ENCODE data around the gene KNL1. TPM values are rescaled to one million over a fixed set of nuclear protein-coding genes. Genes with fewer than 3 reads are reported as not detected.

The KNL1 gene
- total RNA-seq, 1 donor from 2014 or later = 7.7 TPM

DNA sequence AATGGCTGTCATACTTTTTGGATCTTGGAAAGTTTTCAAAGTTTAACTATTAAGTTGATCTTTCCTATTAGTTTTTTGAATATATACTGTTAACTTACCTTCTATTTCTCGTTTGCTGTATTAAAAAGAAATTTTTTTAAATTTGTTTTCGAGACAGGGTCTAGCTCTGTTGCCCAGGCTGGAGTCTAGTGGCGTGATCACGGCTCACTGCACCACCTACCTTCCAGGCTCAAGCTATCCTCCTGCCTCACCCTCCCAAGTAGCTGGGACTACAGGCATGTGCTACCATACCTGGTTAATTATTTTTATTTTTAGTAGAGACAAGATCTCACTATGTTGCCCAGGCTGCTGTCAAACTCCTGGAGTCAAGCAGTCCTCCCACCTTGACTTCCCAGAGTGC is 4.6 kb downstream of the KNL1 start:
- ChIA-PET CTCF (interaction anchor here (1.4 kb wide), 1 partner anchor 261 kb away, joined by 4 read pairs; no protein-coding TSS in a partner anchor), POLR2A (interaction anchor here (1.4 kb wide), 1 partner anchor 9 kb away, joined by 4 read pairs; no protein-coding TSS in a partner anchor)
- TF ChIP-seq CTCF (IDR thresholded peaks at IDR 0.05) = no peak
- Mint-ChIP-seq H3K27me3 (peaks cover 1% of the 10 kb centered on the region), H3K4me1 (peaks cover 12% of the 10 kb centered on the region), H3K9me3 (no peaks in the 10 kb centered on the region), H3K27ac (no peak overlapping the region), H3K4me3 (no peak overlapping the region), H3K36me3 (ENCODE audit: low read depth) (peaks cover 10% of the 10 kb centered on the region)
- intact Hi-C loops (cut with micrococcal nuclease) = no loop called here
- DNase-seq (no peak), ATAC-seq (ENCODE audit: low read depth) (no peak)

GRCh38 chr15:40600956-40601355 is 6.9 kb downstream of the KNL1 start:
- intact Hi-C loops (cut with micrococcal nuclease) = no loop called here
- no peak overlapping the region for H3K27ac Mint-ChIP-seq
- DNase-seq (no peak), ATAC-seq (ENCODE audit: low read depth) (no peak)
- H3K36me3 Mint-ChIP-seq (ENCODE audit: low read depth) = no peaks in the 10 kb centered on the region
- H3K4me3 Mint-ChIP-seq = no peak overlapping the region
- no peak for TF ChIP-seq CTCF (IDR thresholded peaks at IDR 0.05)
- CTCF ChIA-PET = no interaction called here
- POLR2A ChIA-PET = interaction anchor here (0.6 kb wide), 1 partner anchor 11 kb away, joined by 6 read pairs; no protein-coding TSS in a partner anchor
- H3K4me1 Mint-ChIP-seq = peaks cover 2% of the 10 kb centered on the region
- H3K9me3 Mint-ChIP-seq = no peaks in the 10 kb centered on the region
- no peaks in the 10 kb centered on the region for H3K27me3 Mint-ChIP-seq

- ChIA-PET POLR2A (no interaction called here), CTCF (interaction anchor here (1.7 kb wide), 1 partner anchor 15 kb away, joined by 6 read pairs; no protein-coding TSS in a partner anchor)
- no peak for TF ChIP-seq CTCF (IDR thresholded peaks at IDR 0.05)
- DNase-seq (no peak), ATAC-seq (ENCODE audit: low read depth) (no peak)
- Mint-ChIP-seq H3K27ac (no peak overlapping the region), H3K4me3 (no peak overlapping the region), H3K9me3 (no peaks in the 10 kb centered on the region), H3K27me3 (no peaks in the 10 kb centered on the region), H3K36me3 (ENCODE audit: low read depth) (no peaks in the 10 kb centered on the region), H3K4me1 (peaks cover 2% of the 10 kb centered on the region)
- intact Hi-C loops (cut with micrococcal nuclease) = no loop called here
These were observed 9.9 kb downstream of the KNL1 start for GRCh38 chr15:40603935-40604334.

DNA sequence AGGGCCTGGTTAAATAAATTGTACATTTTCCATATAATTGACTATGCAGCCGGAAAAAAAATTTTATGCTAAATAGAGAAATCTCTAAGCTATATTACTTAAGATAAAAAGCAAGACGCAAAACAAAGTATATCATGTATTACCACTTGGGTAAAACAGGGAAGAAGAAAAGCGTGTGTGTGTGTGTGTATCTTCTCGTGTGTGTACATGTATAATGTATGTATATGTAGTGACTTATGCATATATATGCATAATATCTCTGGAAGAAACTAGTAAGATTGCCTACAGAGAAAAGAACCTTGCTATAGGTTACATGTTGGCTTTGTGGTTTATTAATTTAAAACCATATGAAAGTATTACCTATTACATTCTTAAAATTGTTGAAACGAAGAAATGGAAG is 19.0 kb downstream of the KNL1 start:
- intact Hi-C loops (cut with micrococcal nuclease) = no loop called here
- Mint-ChIP-seq H3K27me3 (no peaks in the 10 kb centered on the region), H3K27ac (no peak overlapping the region), H3K4me1 (peaks cover 2% of the 10 kb centered on the region), H3K4me3 (no peak overlapping the region), H3K9me3 (no peaks in the 10 kb centered on the region), H3K36me3 (ENCODE audit: low read depth) (no peaks in the 10 kb centered on the region)
- DNase-seq = no peak
- POLR2A ChIA-PET = no interaction called here
- CTCF ChIA-PET = no interaction called here
- TF ChIP-seq CTCF (IDR thresholded peaks at IDR 0.05) = no peak
- no peak for ATAC-seq (ENCODE audit: low read depth)

DNA sequence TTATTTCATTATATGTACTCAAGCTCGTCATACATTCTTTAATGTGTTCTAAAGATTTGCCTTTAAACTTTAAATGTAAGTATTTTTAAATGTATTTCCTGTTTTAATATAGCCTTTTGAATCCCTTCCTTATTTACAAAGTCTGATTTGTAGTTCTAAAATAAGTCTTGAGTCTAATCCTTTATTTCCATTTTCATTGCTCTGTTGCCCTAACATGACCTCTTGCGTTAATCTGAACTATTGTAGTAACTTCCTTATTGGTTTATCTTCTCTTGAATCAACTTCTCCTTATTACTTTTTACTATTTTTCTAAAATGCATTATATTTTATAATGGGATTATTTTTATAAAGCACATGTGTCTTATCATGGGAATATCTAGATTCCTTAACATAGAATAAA is 24.0 kb downstream of the KNL1 start:
- POLR2A ChIA-PET = interaction anchor here (0.6 kb wide), 2 partner anchors 13 to 28 kb away, joined by 3 to 10 read pairs; no protein-coding TSS in a partner anchor
- ATAC-seq (ENCODE audit: low read depth) (no peak), DNase-seq (no peak)
- H3K27ac Mint-ChIP-seq = no peak overlapping the region
- CTCF ChIA-PET = no interaction called here
- intact Hi-C loops (cut with micrococcal nuclease) = no loop called here
- H3K9me3 Mint-ChIP-seq = no peaks in the 10 kb centered on the region
- no peaks in the 10 kb centered on the region for H3K27me3 Mint-ChIP-seq
- H3K4me3 Mint-ChIP-seq = no peak overlapping the region
- peaks cover 2% of the 10 kb centered on the region for H3K36me3 Mint-ChIP-seq (ENCODE audit: low read depth)
- TF ChIP-seq CTCF (IDR thresholded peaks at IDR 0.05) = no peak
- H3K4me1 Mint-ChIP-seq = peaks cover 3% of the 10 kb centered on the region
